HG02870 (cell line): Measurements from ENCODE around the gene CEACAM21.
"Not testable (repeated sequence)": the region's sequence is repeated elsewhere in the genome, so short reads cannot be mapped to it uniquely, and the experiment has no call there.

ENCODE experiments used
- ATAC-seq: cut with Tn5 transposase; IDR thresholded peaks from one replicate; pipeline ENCODE4 v1.9.1; 2021; ENCODE audit warnings: mild to moderate bottlenecking, moderate library complexity; ENCODE audit not compliant: unreplicated experiment

The CEACAM21 gene

DNA sequence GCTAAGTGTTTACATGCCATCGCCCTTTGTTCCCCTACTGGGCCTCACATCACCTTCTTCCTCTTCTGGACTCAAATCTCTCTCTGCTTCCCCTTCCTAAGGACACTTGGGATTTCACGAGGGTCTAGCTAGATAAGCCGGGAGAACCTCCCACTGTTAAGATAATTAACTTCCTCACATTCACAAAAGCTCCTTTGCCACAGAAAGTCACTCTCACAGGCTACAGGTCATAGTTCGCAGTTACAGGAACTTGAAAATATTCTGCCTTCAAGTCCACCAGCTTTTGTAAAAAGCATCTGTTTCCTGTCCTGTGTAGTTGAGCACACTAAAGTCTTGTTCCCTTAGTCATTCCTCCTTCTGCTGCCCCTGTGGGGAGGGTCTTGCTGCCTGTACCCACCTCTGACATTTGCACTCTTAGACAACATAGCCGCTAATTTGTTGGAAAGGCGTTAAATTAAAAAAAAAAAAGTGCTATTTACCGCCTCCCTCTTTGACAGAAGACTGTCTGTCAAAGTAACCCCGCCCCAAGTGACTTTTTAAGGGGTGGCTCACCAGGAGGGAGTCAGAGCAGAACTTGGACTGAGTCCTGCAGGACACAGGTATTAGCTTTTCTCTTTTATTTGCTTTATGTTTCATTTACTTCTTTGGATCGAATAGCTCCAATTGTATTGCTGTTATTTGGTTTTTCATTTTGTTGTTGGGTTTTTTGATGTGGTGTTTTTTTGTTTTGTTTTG, 26.8 kb upstream of the CEACAM21 start:
- ATAC-seq: no peak

DNA sequence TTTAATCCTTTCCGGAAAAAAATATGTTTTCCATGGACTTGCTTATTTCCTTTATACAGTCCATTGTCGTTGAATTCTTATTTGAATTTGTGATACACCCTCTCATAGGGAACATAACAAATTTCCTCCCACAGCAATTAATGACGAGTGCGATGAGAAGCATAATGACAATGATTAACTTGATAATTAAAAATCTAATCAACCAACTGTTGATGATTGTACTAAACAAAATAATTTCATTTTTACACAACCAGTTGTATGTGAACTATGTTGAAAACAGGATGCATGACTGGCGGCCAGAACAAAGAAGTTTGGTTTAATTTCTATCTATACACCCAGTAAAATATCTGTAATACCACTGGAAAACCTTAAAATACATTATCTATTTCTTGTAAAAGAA, 26.1 kb upstream of the CEACAM21 start:
- ATAC-seq: no peak

- no peak for ATAC-seq
Measured at GRCh38 chr19:41551212-41551610, 24.8 kb upstream of the CEACAM21 start.

DNA sequence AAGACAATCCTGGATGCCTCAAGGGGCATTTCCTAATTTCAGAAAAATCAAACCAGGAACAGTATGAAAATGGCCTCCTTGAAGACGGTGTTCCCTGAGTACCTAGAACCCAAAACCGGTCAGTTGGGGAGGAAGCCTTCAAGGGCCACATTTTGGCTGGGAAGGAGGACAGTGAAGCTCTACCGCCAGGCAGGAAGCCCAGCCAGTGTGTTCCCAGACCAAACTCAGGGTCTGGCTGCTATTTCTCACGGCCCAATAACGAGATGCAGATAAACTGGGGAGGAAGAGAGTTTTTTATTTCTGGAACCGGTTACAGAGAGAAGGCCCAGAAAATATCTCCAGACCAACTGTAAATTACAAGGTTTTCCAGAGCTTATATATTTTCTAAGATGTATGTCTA, 24.3 kb upstream of the CEACAM21 start:
- ATAC-seq: no peak

DNA sequence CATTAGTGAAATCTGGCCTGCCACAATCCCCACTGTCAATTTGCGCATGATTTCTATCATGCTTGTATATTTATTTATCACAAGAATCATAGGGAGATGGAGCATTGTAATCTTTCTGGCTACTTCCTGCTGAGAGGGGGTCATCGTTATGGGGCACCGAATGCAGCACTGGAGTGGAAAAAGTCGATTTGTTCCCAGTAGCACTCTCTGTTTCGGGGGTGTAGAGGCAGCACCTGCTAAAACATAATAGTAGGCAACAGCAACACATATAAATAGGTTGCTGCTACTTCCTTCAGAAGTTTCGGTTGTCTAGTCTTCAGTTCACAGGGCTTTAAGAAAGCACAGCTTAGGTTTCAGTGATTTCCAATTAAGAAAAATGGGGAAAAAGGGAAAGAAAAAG, 23.4 kb upstream of the CEACAM21 start:
- peak; percentile 40 for ATAC-seq

GRCh38 chr19:41553804-41554203, 22.2 kb upstream of the CEACAM21 start:
- no peak for ATAC-seq

DNA sequence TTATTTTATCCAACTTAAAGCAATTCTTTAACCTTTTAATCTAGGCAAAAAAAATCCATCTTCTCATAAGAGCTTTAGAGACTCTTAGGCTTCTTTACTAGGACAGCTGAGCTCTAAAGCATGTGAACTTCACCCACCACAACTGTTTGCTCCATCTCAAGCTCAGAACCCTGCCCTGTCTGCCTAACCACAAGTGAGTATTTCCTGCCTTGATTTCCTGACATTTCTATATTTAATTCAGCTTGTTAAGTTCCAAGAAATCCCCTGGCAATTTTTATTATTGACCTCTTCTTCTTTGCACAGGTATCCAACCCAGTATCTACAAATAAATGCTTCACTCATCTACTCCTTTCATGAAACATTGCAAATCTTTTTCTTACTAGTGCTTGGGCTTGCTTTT, 21.1 kb upstream of the CEACAM21 start:
- ATAC-seq: no peak

DNA sequence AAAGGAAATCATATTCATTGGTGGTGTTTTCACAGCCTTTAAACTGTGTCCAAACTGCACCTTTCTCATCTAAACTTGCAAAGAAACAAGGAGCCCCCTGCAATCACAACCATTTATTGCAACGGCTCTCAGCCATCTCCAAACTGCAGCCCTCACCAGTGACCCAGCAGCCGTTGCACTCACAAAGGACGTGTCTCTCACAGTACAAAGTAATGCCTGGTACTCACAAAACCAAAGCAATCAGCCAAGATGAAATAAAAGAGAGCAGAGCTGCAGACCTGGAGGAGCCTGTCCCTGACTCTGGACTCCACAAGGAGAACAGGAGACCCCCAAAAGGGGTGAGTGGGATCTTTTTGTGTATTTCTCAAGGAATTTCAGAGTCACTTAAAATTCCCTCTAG, 20.2 kb upstream of the CEACAM21 start:
- no peak for ATAC-seq

DNA sequence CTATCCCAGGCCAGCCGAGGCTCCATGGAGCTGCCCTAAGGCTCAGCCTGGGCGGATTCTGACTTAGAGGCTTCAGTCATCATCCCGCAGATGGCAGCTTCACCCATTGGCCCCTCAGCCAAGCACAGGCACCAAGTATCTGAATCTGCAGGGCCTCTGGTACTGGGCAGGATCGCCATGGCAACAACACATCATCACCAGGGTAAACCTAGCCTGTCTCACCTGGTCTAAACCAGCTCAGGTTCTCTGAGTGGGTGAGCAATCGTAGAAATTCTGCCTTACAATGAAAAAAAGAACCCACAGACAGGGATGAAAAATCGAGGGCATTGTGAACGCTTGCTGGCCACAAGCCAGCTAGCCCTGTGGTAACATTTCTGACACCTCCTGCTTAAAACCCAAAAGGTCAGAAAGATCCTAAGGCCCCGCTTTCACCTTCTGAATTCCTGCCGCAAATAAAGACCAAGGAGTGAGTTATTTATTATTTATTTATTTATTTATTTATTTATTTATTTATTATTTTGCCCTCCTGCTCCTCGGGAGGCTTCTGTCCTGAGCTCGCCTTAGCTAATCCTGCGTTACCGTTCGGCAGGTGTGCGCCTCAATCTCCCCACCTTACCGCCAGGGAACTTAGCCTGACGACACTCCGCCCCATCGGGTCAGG, 12.0 kb upstream of the CEACAM21 start:
- peak; percentile 26 for ATAC-seq

DNA sequence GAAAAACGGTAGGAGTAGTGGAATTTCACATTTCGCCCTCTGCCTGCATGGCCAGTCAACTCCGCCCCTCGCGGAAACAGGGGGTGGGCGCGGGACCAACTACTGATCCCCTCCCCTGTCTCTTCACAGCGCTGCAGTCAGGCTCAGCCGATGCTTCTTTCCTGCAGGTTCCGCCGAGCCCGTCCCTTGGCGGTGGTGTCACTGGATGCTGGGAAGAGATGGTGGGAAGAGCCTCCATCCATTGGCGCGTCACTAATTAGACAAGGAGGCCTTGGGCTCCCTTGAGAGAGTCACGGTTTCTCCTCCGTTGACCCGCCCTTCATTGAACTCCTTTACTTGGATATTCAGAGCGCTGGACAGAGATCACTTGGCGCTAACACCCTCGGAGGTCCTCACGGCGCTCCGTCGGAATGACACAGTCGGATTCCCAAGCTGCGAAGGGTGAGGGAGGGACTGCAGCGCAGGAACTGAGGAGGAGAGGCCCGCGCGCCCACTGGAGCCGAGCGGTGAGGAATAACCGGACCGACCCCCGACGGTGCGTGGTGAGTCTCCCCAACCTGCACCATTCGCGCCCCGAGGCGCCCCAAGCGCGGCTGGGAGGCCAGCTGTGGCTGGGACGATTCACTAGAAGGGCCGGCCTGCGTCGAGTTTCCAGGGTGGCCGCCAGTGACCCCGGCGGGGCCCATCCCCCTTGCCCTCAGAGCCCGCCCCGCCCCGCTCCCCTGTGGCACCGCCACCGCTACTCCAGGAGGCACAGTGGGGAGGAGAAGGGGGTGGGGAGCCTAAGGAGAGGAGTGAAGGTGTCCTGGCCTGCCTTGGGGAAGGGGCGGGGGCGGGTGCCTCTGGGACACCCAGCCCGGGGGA, 11.2 kb upstream of the CEACAM21 start:
- ATAC-seq: no peak

GRCh38 chr19:41565379-41565720, 10.6 kb upstream of the CEACAM21 start:
- ATAC-seq: no peak

DNA sequence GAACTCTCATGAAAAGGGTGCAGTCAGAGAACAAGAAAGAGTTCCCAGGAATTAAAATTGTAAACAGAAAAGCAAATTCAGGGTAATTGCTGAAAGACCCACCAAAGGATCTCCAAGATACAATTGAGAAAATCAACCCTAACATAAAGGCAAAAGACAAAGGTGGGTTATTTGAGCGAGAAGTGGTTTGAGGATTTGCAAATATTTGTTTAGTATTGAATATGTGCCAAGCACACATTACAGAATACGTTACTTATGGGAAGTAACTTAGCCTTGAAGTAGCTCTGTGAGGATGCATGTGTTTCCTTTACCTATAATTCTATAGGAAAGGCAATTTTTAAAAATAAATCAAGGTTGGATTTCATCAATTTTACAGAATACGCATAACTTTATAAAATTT, 10.0 kb upstream of the CEACAM21 start:
- no peak for ATAC-seq

GRCh38 chr19:41569481-41570150, 6.3 kb upstream of the CEACAM21 start:
- ATAC-seq: no peak

- no peak for ATAC-seq
Measured at GRCh38 chr19:41570179-41570578, 5.8 kb upstream of the CEACAM21 start.

DNA sequence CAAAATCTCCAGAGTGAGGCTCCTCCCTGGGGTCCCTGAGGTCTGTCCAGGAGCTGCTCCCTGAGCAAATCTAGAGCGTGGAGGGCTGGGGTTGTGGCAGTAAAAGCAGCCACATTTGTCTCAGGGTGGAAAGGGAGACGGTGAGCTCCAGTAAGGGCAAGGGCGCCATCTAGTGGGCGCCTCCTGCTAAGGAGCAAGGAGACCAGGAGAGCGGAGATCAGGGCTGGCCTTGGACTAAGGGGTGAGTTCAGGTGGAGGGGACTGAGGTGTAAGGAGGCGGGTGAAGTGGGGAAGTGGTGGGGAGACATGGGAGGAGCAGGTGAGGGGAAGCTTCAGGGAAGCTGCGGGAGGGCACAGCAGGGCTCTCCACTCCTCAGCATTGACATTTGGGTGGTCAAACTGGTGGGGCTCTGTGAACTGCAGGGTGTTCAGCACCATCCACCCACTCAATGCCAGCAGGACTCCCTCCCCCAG, 5.3 kb upstream of the CEACAM21 start:
- no peak for ATAC-seq

DNA sequence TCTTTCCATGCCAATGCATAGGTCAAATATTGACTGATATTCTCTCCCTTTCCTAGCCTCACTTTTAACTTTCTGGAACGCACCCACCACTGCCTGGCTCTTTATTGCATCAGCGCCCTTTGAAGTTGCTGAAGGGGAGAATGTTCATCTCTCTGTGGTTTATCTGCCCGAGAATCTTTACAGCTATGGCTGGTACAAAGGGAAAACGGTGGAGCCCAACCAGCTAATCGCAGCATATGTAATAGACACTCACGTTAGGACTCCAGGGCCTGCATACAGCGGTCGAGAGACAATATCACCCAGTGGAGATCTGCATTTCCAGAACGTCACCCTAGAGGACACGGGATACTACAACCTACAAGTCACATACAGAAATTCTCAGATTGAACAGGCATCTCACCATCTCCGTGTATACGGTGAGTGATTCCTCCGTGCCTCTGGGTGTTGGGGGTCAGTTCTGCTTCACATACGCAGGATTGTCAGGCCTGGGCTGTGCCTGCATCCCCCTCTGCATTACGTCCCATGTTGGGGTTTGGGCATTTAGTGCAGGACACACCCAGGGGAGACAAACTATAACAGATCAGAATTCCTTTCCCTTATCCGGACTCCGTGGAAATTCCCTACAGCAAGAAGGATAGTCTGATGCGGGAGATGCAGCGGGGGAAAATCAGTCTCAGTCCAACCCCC, 1.3 kb downstream of the CEACAM21 start:
- no peak for ATAC-seq

GRCh38 chr19:41577833-41578232, 1.9 kb downstream of the CEACAM21 start:
- ATAC-seq: no peak

- no peak for ATAC-seq
Measured at GRCh38 chr19:41578886-41579285, 2.9 kb downstream of the CEACAM21 start.

GRCh38 chr19:41581068-41581467, 5.1 kb downstream of the CEACAM21 start:
- not testable (repeated sequence) for ATAC-seq

DNA sequence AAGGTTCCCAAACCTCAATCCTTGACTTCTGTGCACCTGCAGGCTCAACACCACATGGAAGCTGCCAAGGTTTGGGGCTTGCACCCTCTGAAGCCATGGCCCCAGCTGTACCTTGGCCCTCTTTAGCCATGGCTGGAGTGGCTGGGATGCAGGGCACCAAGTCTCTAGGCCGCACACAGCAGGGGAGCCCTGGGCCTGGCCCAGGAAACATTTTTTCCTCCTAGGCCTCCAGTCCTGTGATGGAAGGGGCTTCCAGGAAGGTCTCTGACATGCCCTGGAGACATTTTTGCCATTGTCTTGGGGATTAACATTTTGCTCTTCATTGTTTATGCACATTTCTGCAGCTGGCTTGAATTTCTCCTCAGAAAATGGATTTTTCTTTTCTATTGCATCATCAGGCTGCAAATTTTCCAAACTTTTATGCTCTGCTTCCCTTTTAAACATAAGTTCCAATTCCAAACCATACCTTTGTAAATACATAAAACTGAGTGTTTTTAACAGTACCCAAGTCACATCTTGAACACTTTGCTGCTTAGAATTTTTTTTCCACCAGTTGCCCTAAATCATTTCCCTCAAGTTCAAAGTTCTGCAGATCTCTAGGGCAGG, 6.7 kb downstream of the CEACAM21 start:
- ATAC-seq: not testable (repeated sequence)
